ENCODE measurements around the gene OGDH.
"Not testable (repeated sequence)": the region's sequence is repeated elsewhere in the genome, so short reads cannot be mapped to it uniquely, and the experiment has no call there.

- TF ChIP-seq YY1 (IDR thresholded peaks at IDR 0.05); REST (IDR thresholded peaks at IDR 0.05); CTCF (IDR thresholded peaks at IDR 0.05; ENCODE audit: low read depth, low read length, missing input control); EGR1 (IDR thresholded peaks at IDR 0.05; ENCODE audit: low read depth in 2 of 2); GABPA (IDR thresholded peaks at IDR 0.05 in 1 of 2, conservative IDR thresholded peaks at IDR 0.05 in 1 of 2); ZBTB33 (IDR thresholded peaks at IDR 0.05); JUND (IDR thresholded peaks at IDR 0.05); RAD21 (IDR thresholded peaks at IDR 0.05); ATF3 (IDR thresholded peaks at IDR 0.05): not testable (repeated sequence)
- TF ChIP-seq, protein P1, sequence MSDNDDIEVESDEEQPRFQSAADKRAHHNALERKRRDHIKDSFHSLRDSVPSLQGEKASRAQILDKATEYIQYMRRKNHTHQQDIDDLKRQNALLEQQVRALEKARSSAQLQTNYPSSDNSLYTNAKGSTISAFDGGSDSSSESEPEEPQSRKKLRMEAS (IDR thresholded peaks at IDR 0.05): not testable (repeated sequence)
These were observed 43.8 kb upstream of the OGDH start for GRCh38 chr7:44562622-44562962.
